KG1 (cell line): ENCODE measurements around the gene GRIA1.

ENCODE experiments used
- DNase-seq: peaks from one replicate; lab custom pipeline; 2025; lab: John Stamatoyannopoulos, UW

GRIA1 gene

GRCh38 chr5:153490118-153491037, at the start of gene GRIA1:
Gene GRIA1, plus strand, starts transcription at chr5:153490670.
- no peak for DNase-seq

- no peak for DNase-seq
These were observed 44.4 kb upstream of the GRIA1 start for GRCh38 chr5:153445875-153446579.

GRCh38 chr5:153447534-153447933, 42.9 kb upstream of the GRIA1 start:
- no peak for DNase-seq

GRCh38 chr5:153456354-153456753, 34.1 kb upstream of the GRIA1 start:
- DNase-seq = no peak

DNA sequence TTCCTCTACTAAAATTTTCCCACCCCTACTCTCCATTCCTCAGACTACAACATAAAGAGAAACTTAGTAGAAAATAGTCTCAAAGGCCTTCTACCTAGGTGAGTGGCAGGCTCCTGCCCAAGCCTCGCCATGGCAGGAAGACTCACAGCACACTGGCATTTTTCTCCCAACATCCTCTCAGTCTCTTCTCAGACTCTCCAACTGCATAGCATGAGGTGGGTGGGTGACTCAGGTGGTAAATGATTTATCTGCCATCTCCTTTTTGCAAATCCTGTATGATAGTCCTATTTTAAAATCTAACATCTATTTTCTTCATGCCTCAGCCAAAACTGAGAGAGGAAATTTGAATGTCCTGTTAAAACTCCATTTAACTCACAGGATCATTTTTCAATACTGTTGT, 33.5 kb upstream of the GRIA1 start:
- DNase-seq = no peak

- DNase-seq = no peak
These were observed 32.2 kb upstream of the GRIA1 start for GRCh38 chr5:153458268-153458667.

GRCh38 chr5:153459051-153459743, 31.3 kb upstream of the GRIA1 start:
- no peak for DNase-seq

- no peak for DNase-seq
These were observed 30.0 kb upstream of the GRIA1 start for GRCh38 chr5:153460421-153460820.

DNA sequence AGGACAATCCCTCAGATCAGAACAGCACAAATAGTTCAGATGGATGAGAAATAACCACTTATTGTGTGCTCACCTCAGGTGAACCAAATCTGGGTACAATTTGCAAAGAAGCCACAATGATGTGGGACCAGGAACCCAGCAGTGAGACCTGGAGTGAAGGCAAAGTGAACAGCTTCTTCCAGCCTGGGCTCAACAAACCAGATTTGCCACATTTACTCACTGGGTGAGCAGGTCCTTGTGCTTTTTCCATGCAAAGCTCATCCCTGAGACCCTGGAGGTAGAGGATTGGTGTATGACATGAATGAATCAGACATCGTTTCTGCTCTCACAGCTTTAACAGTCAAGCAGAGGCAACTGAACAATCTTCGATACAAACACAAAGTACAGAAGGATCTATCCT, 29.1 kb upstream of the GRIA1 start:
- no peak for DNase-seq

- no peak for DNase-seq
These were observed 26.7 kb upstream of the GRIA1 start for GRCh38 chr5:153463806-153464205.

GRCh38 chr5:153467546-153467945, 22.9 kb upstream of the GRIA1 start:
- DNase-seq = no peak

GRCh38 chr5:153469423-153469822, 21.0 kb upstream of the GRIA1 start:
- DNase-seq = no peak

DNA sequence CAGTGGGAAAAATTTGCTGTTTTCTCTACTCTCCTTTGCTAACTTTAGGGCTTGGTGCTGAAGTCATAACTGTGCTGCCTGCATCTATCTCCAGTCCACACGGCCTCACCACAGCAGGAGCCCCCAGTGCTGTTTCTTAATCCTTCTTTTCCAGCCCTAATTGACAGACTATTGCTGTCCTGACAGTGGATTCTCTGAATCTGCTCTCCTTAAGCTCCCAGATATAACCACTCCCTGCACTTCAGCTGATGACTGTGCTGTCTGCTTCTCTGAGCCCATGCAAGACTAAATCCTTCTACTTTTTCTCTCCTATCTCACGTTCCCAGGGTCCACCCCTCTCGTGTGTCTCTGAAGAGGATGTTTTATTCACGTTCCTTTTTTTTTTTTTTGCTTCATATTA, 19.7 kb upstream of the GRIA1 start:
- DNase-seq = no peak

- DNase-seq = no peak
These were observed 13.7 kb upstream of the GRIA1 start for GRCh38 chr5:153476767-153477166.

- DNase-seq = no peak
These were observed 10.1 kb upstream of the GRIA1 start for GRCh38 chr5:153480401-153480800.

DNA sequence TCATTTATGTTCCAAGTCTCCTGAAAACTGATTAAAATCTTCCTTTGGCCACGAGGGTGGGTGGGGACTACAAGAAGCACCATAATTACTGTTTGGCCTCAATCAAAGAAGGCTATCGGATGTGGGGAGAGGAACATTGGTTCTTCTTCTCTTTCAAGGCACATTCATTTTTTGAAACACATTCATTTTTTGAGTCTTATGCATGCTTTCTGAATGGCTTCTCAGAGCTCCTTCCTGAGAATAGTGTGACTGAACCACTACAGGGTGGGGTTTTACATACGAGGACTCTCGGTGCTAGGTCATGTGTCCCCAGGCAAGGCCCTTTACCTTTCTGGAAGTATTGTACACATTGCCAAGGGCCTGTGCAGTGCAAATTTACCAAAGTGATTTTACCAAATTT, 7.0 kb upstream of the GRIA1 start:
- no peak for DNase-seq

DNA sequence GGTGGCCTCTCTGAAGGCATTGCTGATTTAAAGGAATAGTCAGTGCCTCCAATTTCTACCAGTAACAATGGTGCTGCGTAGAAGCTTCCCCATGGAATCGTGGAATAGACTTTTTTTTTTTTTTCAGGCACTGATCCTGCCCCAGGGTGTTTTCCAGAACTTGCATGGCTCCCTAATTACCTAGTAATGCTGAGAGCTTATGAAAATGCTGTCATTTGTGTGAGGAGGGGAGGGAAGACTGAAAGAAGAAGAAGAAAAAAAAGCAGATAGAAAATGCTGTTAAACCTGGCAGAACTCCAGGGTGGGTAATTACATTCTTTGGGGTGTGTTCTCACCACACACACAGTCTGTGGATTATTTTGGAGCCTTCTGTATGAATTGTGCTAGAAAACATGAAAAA, 4.8 kb upstream of the GRIA1 start:
- no peak for DNase-seq

DNA sequence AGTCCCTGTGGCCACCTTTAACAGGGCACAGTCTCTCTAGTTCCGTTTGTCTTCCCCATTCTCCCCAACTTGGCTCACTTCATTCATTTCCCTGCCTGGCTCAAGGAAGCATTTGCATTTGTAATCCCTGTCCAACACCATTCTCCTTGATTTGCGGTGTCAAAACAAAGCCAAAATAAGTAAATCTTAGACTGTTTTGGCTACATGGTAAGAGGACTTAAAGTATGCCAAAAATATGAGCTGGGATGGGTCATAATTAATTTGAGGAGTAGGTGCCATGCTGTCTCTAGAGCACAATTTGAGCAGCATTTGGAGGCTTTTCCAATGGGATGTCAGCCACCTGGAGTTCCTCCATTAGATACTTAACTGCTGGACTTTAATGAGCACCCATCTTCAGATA, 3.7 kb upstream of the GRIA1 start:
- DNase-seq = no peak

DNA sequence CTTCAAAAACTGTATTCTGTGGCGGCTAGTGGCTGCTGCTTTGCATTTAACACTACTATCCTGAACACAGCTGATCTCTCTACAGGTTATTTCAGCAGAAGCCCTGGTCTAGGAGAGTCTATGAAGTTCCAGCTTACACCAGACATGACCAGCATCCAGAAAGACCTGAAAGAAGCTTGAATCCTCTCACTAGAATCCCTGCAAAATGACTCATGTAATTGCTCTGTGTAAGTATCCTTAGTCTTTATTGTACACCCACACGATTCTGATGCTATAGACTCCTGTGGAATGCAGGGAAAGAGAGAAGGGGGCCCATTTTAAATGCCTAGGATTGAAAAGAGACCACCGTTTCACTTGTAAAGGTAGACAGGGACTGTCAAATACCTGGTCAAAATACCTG, 859 bp upstream of the GRIA1 start:
- no peak for DNase-seq

GRCh38 chr5:153491038-153491744, 721 bp downstream of the GRIA1 start:
- DNase-seq = no peak

DNA sequence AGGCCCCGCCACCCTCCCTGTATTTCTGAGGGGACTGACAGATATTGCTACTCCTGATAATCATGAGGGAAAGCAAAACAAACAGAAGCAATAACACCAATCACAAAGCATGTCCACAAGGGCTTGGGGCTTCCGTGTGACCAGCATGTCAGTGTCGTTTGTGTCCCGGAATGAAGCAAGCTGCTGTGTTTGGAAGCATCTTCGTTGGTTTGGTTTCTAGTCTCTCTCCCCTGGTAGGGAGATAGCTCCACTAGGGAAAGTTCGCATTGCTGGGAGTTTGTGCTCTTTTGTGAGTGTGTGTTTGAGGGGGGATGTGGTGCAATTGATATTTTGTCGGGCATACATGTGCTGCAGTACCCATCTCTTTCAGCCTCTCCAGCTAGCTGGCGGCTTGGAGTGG, 1.4 kb downstream of the GRIA1 start:
- DNase-seq = no peak

GRCh38 chr5:153496835-153497234, 6.4 kb downstream of the GRIA1 start:
- DNase-seq = no peak
